Measurements from ENCODE around the gene FAM193B.

FAM193B gene

DNA sequence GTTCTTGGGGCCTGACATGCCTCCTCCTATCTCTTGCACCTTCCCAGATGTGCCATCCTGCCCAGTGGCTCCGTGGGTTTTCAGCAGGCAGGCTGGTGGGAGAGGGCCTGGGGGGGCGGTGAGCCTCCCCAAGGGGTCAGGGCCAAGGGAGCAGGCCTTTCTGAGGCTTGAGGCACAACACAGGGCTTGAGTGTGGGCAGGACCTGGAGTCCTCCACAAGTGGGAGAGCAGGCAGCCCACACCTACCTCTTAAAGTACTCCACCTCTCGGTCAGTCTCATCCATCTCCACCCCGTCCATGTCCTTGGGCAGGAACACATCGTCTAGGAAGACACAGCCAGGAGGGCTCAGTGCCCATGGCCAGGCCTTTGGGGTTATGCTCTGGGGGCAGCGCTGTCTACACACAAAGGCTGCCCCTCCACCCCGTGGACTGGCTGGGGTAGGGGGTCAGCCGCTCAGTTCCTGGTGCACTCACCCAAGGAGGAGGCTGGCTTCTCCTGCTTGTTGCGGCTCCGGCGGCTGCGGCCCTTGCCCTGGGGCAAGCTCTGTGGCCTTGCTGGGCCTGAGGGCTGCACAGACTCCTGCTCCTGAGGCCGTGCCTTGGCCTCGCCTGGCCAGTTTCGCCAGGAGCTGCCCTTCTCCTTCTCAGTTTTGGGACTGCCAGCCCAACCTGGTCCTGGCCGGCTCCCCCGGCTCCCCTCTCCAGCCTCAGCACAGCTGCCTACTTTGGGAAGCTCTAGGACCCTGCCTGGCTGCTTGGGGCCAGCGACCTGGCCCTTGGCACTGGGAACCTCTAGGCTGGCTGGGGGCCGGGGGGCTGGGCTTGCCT lies 30.4 kb downstream of the FAM193B start:
- Histone ChIP-seq H3K9me3 (ENCODE audit: control insufficient read depth, low read depth, low read length) (no peaks in the 10 kb centered on the region), H3K9ac (ENCODE audit: low read length) (no peak overlapping the region), H3K27me3 (ENCODE audit: control insufficient read depth, insufficient read depth, low read length) (no peaks in the 10 kb centered on the region), H3K36me3 (ENCODE audit: control insufficient read depth, low read depth, low read length) (peaks cover 48% of the 10 kb centered on the region), H3K27ac (ENCODE audit: low read length) (no peak overlapping the region), H3K4me1 (ENCODE audit: control insufficient read depth, low read depth, low read length) (no peaks in the 10 kb centered on the region), H3K4me3 (ENCODE audit: low read length) (no peak overlapping the region)

DNA sequence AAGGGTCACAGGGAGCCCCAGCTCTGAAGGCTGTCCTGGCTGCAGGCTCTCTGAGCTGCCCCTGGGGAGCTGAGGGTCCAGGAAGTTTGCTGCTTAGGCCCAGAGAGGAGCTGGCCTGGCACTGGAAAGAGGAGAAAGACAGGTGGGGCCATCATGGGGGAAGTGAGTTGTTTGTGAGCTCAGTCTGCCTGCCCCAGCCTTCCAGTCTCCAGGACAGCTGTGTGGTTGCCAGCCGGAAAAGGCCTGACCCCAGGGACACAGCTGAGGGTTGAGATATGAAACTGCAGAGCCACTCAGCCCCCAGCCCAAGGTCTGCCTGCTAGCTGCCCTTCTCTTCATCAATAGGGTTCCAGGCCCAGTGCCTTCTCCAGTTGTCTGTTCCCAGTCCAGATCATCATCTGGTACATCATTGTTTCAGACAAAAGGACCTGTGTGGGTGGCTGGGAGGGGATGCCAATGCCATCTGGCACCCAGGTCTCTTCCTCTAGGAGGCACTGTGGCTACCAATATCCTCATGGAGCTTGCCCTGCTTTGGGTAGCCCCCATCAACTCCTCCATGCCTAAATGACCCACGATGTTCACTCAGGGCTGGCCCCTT lies 33.3 kb downstream of the FAM193B start:
- no peak overlapping the region for H3K27ac ChIP-seq (ENCODE audit: low read length)
- H3K36me3 ChIP-seq (ENCODE audit: control insufficient read depth, low read depth, low read length), result peaks cover 25% of the 10 kb centered on the region
- H3K4me1 ChIP-seq (ENCODE audit: control insufficient read depth, low read depth, low read length), result peaks cover 2% of the 10 kb centered on the region
- no peak overlapping the region for H3K9ac ChIP-seq (ENCODE audit: low read length)
- H3K4me3 ChIP-seq (ENCODE audit: low read length), result no peak overlapping the region
- no peaks in the 10 kb centered on the region for H3K9me3 ChIP-seq (ENCODE audit: control insufficient read depth, low read depth, low read length)
- no peaks in the 10 kb centered on the region for H3K27me3 ChIP-seq (ENCODE audit: control insufficient read depth, insufficient read depth, low read length)

GRCh38 chr5:177520271-177520670 lies 34.1 kb downstream of the FAM193B start:
- H3K9ac ChIP-seq (ENCODE audit: low read length), result no peak overlapping the region
- no peaks in the 10 kb centered on the region for H3K27me3 ChIP-seq (ENCODE audit: control insufficient read depth, insufficient read depth, low read length)
- no peaks in the 10 kb centered on the region for H3K9me3 ChIP-seq (ENCODE audit: control insufficient read depth, low read depth, low read length)
- H3K4me1 ChIP-seq (ENCODE audit: control insufficient read depth, low read depth, low read length), result peaks cover 4% of the 10 kb centered on the region
- no peak overlapping the region for H3K4me3 ChIP-seq (ENCODE audit: low read length)
- H3K27ac ChIP-seq (ENCODE audit: low read length), result no peak overlapping the region
- H3K36me3 ChIP-seq (ENCODE audit: control insufficient read depth, low read depth, low read length), result peaks cover 28% of the 10 kb centered on the region

DNA sequence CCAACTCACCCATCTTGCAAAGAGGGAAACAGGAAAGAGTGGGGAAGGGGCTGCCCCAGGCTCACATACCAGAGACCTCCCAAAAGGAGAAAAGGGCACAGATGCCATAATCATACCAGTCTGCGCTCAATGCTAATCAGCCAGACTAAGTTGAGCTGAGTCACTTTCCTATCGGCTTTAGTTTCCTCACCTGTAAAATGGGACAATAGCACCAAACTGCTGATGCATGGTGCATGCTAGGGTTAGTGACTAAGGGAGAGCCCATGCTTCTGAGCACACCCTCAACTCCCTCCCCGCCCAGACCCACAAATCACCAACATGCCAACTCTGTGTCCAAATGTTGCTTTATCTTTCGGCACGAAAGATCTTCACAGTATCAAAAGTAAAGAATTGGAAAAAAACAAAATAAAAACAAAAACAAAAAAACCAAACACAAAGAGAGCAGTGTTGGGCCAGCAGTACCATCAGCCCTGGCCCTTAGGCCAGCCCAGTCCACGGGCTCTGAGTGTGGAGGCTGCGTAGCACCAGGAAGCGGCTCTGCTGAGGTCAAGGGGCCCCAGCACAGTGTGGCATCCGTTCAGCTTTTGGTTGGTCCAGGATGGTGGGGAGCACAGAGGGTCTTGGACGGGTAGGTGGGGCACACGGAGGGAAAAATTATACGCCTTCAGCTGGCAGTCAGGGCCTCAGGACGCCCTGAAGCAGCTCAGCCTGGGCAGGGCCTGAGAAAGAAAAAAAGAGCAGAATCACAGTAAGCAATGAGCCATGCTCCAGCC lies 34.7 kb downstream of the FAM193B start:
- Histone ChIP-seq H3K9me3 (ENCODE audit: control insufficient read depth, low read depth, low read length) (no peaks in the 10 kb centered on the region), H3K4me3 (ENCODE audit: low read length) (no peak overlapping the region), H3K9ac (ENCODE audit: low read length) (no peak overlapping the region), H3K27me3 (ENCODE audit: control insufficient read depth, insufficient read depth, low read length) (no peaks in the 10 kb centered on the region), H3K4me1 (ENCODE audit: control insufficient read depth, low read depth, low read length) (peaks cover 4% of the 10 kb centered on the region), H3K27ac (ENCODE audit: low read length) (no peak overlapping the region), H3K36me3 (ENCODE audit: control insufficient read depth, low read depth, low read length) (peaks cover 28% of the 10 kb centered on the region)

DNA sequence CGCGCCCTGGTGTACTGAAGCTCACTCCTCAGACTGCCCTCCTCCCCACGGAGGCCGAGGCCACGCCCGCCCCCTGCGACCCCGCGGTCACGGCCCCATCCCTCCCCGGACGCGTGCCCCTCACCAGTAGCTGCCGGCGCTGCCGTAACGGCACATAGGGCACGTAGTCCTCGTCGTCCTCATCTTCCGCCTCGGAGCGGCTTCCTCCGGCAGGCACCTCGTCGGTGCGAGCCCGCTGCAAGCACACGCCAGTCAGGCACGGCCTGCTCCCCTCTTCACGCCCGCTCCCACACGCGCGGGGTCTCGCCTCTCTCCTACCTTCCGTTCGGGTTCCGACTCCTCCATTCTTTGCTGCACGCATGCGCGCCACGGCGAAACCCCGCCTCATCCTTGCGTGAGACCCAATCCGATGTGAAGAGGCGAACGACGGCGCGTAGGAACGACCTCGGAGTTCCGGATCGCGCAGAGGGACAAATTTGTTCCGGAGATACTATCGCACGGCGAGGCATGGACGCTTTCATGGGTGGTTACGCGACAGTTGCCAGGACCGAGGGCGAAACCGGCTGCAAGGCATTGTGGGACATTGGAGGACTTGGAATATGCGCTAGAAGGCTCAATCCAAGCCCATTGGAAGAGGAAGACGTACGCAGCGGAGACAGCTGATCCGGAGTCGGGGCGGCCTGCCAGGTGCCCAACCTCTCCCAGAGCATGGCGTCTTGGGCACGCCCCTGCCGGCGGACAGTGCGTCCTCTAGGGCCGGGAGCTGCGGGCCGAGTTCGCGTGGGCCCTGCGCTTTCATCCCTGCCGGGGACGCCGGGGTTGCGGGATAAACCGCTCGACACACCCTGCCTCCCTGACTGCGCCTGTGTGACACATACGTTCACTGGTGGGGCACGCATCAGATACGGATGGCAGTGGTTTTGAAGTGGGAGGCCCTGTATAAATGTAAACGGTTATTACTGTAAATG lies 37.5 kb downstream of the FAM193B start, which contains the start of gene DDX41:
Gene DDX41, minus strand, starts transcription at position 361 of the 968 bp plus-strand sequence. Its CDS starts 16 bp downstream, at position 345.
- Histone ChIP-seq H3K9ac (ENCODE audit: low read length) (peak within 1 kb of the TSS; percentile 83), H3K4me1 (ENCODE audit: control insufficient read depth, low read depth, low read length) (peaks cover 4% of the 10 kb centered on the region), H3K27ac (ENCODE audit: low read length) (peak within 1 kb of the TSS; percentile 75), H3K4me3 (ENCODE audit: low read length) (peak within 1 kb of the TSS; percentile 93), H3K36me3 (ENCODE audit: control insufficient read depth, low read depth, low read length) (peaks cover 50% of the 10 kb centered on the region), H3K9me3 (ENCODE audit: control insufficient read depth, low read depth, low read length) (no peaks in the 10 kb centered on the region), H3K27me3 (ENCODE audit: control insufficient read depth, insufficient read depth, low read length) (no peaks in the 10 kb centered on the region)

DNA sequence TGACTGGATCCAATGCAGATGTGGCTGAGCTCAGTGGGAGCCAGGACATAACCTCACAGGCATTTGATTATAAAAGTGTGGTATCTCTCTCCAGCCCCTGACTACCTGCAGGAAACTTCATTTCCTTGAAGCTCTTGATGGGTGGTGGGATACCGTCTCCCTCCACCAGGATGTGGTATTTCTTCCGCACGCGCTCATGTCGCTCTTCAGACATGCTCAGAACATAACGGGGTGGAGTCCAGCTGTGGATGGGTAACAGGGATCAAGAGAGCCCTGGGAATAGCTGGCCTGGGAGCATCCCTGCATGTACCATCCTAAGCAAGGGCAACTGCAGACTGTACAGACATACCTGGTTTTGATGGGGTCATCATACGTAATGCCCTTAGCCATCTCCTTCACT lies 38.8 kb downstream of the FAM193B start:
- Histone ChIP-seq H3K27ac (ENCODE audit: low read length) (no peak overlapping the region), H3K9me3 (ENCODE audit: control insufficient read depth, low read depth, low read length) (no peaks in the 10 kb centered on the region), H3K4me1 (ENCODE audit: control insufficient read depth, low read depth, low read length) (peaks cover 4% of the 10 kb centered on the region), H3K36me3 (ENCODE audit: control insufficient read depth, low read depth, low read length) (peaks cover 63% of the 10 kb centered on the region), H3K4me3 (ENCODE audit: low read length) (peak overlapping the region; percentile 93), H3K27me3 (ENCODE audit: control insufficient read depth, insufficient read depth, low read length) (no peaks in the 10 kb centered on the region), H3K9ac (ENCODE audit: low read length) (no peak overlapping the region)

DNA sequence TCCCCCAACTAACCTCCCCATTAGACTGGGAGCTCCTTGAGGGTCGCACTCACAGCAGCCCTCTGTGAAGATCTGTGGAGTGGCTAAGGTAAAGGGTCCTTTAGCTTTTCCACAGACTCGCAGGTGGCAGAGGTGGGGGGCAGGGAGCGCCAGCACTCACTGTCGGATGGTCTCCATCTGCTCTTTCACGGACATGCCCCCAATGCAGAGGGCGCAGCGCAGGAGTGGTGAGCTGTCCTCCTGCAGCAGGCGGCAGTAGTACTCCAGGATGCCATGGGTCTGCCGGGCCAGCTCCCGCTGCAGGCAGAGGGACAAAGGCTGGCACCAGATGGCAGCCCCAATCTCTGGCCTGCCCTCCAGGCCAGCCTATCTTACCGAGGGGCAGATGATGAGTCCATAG lies 39.8 kb downstream of the FAM193B start:
- H3K36me3 ChIP-seq (ENCODE audit: control insufficient read depth, low read depth, low read length), result peaks cover 61% of the 10 kb centered on the region
- H3K27me3 ChIP-seq (ENCODE audit: control insufficient read depth, insufficient read depth, low read length), result no peaks in the 10 kb centered on the region
- no peak overlapping the region for H3K4me3 ChIP-seq (ENCODE audit: low read length)
- H3K9me3 ChIP-seq (ENCODE audit: control insufficient read depth, low read depth, low read length), result no peaks in the 10 kb centered on the region
- peaks cover 4% of the 10 kb centered on the region for H3K4me1 ChIP-seq (ENCODE audit: control insufficient read depth, low read depth, low read length)
- no peak overlapping the region for H3K27ac ChIP-seq (ENCODE audit: low read length)
- no peak overlapping the region for H3K9ac ChIP-seq (ENCODE audit: low read length)

- Histone ChIP-seq H3K27ac (ENCODE audit: low read length) (no peak overlapping the region), H3K4me3 (ENCODE audit: low read length) (no peak overlapping the region), H3K36me3 (ENCODE audit: control insufficient read depth, low read depth, low read length) (peaks cover 58% of the 10 kb centered on the region), H3K4me1 (ENCODE audit: control insufficient read depth, low read depth, low read length) (peaks cover 4% of the 10 kb centered on the region), H3K9me3 (ENCODE audit: control insufficient read depth, low read depth, low read length) (no peaks in the 10 kb centered on the region), H3K27me3 (ENCODE audit: control insufficient read depth, insufficient read depth, low read length) (no peaks in the 10 kb centered on the region), H3K9ac (ENCODE audit: low read length) (no peak overlapping the region)
Measured at GRCh38 chr5:177513500-177513899, 40.9 kb downstream of the FAM193B start.

- Histone ChIP-seq H3K9me3 (ENCODE audit: control insufficient read depth, low read depth, low read length) (no peaks in the 10 kb centered on the region), H3K36me3 (ENCODE audit: control insufficient read depth, low read depth, low read length) (peaks cover 58% of the 10 kb centered on the region), H3K9ac (ENCODE audit: low read length) (no peak overlapping the region), H3K4me1 (ENCODE audit: control insufficient read depth, low read depth, low read length) (peaks cover 4% of the 10 kb centered on the region), H3K4me3 (ENCODE audit: low read length) (no peak overlapping the region), H3K27ac (ENCODE audit: low read length) (no peak overlapping the region), H3K27me3 (ENCODE audit: control insufficient read depth, insufficient read depth, low read length) (no peaks in the 10 kb centered on the region)
Measured at GRCh38 chr5:177512736-177513380, 41.5 kb downstream of the FAM193B start.

DNA sequence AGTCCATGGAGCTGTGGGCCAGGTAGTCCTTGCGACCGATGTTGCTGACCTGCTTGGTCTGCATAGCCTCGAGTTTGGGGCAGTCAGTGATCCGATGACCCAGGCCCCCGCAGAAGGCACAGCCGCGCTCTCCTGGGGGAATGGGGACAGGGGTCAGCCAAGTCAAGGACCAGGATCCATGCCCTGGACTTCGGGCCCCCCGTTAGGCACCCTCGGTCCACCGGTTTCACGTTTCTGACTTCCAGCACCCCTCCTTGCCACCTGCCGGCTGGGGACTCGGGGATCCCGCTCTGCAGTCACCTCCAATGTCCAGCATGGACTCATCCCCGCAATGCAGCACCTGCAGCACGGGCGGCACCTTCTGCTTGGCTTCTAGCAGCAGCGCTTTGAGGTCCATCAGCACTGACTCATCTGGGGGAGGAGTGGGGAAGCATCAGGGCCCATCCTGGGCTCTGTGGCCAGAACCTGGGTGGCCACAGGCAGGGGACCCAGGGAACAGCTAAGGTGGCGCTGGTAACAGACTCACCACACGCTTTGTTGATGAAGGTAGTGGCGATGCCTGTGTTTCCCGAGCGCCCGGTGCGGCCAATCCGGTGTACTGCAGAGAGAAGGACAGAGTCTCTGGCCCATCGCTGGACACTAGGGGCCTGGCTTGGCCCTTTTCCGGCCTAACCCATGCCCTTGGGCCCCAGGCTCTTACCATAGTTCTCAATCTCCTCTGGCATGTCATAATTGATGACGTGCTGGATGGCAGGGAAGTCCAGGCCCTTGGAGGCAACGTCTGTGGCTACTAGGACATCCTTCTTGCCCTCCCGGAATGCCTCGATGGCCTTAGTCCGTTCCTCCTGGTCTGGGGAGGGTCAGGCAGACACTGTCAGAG lies 42.3 kb downstream of the FAM193B start:
- Histone ChIP-seq H3K27me3 (ENCODE audit: control insufficient read depth, insufficient read depth, low read length) (no peaks in the 10 kb centered on the region), H3K27ac (ENCODE audit: low read length) (no peak overlapping the region), H3K36me3 (ENCODE audit: control insufficient read depth, low read depth, low read length) (peaks cover 58% of the 10 kb centered on the region), H3K9ac (ENCODE audit: low read length) (no peak overlapping the region), H3K9me3 (ENCODE audit: control insufficient read depth, low read depth, low read length) (no peaks in the 10 kb centered on the region), H3K4me3 (ENCODE audit: low read length) (no peak overlapping the region), H3K4me1 (ENCODE audit: control insufficient read depth, low read depth, low read length) (peaks cover 4% of the 10 kb centered on the region)
